ENCODE data around the gene FBXW11. TPM values are rescaled to one million over a fixed set of nuclear protein-coding genes. Genes with fewer than 3 reads are reported as not detected.

FBXW11 gene
- total and polyA plus RNA-seq, 3 donors from 2014 or later: 46.3 to 61.8 (median 60.6) TPM

DNA sequence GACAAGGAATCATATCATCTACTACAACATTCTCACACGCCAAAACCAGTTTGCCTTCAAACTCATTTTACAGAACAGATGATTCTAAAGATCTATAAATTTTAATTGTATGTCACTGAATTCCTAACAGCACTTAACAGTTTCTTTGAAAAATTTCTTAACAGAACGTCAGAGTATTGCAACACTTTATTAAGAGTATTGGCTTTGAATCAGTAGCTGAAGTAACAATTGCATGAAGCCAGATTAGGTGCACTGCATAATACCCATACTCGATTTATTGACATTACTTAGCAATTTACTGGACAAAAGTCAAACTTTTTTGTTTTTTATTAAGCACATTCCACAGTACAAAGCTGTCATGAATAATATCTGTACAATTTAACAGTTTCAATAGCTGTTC lies 145.1 kb downstream of the FBXW11 start:
- H3K9me3 ChIP-seq: no peaks in the 10 kb centered on the region
- no peak for DNase-seq
- TF ChIP-seq POLR2A (IDR thresholded peaks at IDR 0.05) (no peak), CTCF (IDR thresholded peaks at IDR 0.05) (no peak)
- H3K27ac ChIP-seq: no peak overlapping the region
- H3K4me1 ChIP-seq: no peaks in the 10 kb centered on the region
- 73 to 80% methylated on average over 3 of the region's 3 CpGs for WGBS, 2 donors
- H3K27me3 ChIP-seq: no peaks in the 10 kb centered on the region
- no peaks in the 10 kb centered on the region for H3K36me3 ChIP-seq (ENCODE audit: low read depth, missing control alignments)
- no peak overlapping the region for H3K4me3 ChIP-seq
- intact Hi-C loops (cut with DNase I; ENCODE audit: low total_unique reads): no loop called here

GRCh38 chr5:171858303-171858702 lies 148.1 kb downstream of the FBXW11 start:
- 89 to 90% methylated on average over 7 of the region's 7 CpGs for WGBS, 2 donors
- no peak for DNase-seq

DNA sequence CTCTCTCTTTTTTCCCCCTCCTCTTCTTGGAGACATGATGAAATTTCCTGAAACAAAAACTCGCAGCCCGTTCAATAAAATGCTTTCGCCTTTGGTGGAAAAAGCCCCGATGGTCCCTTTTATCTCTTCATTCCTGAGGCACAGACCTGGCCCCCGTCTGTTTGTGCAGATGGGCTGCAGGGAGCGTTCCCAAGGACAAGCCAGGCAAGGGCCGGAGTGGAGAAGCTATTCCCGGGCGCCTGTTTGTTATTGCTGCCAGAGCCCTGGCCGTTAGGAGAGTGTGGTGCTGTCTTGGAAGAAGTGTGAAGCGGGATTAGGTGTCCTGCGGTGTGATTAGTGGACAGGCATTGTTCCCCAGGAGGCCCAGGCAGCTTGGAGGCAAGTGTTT lies 149.0 kb downstream of the FBXW11 start:
- Histone ChIP-seq H3K27ac (no peak overlapping the region), H3K4me3 (no peak overlapping the region), H3K9me3 (no peaks in the 10 kb centered on the region), H3K27me3 (no peaks in the 10 kb centered on the region), H3K4me1 (no peaks in the 10 kb centered on the region), H3K36me3 (ENCODE audit: low read depth, missing control alignments) (no peaks in the 10 kb centered on the region)
- intact Hi-C loops (cut with DNase I; ENCODE audit: low total_unique reads): no loop called here
- 43 to 46% methylated on average over 10 to 12 of the region's 12 CpGs for WGBS, 2 donors
- no peak for DNase-seq
- TF ChIP-seq CTCF (IDR thresholded peaks at IDR 0.05) (no peak), POLR2A (IDR thresholded peaks at IDR 0.05) (no peak)

More at GRCh38 chr5:171858303-171858702, 148.1 kb downstream of the FBXW11 start:
- Histone ChIP-seq H3K27me3 (no peaks in the 10 kb centered on the region), H3K4me3 (no peak overlapping the region), H3K4me1 (no peaks in the 10 kb centered on the region), H3K27ac (no peak overlapping the region), H3K36me3 (ENCODE audit: low read depth, missing control alignments) (no peaks in the 10 kb centered on the region), H3K9me3 (no peaks in the 10 kb centered on the region)
- TF ChIP-seq POLR2A (IDR thresholded peaks at IDR 0.05): no peak
- peak in 1 of 3 experiments; percentile 17 for TF ChIP-seq CTCF (IDR thresholded peaks at IDR 0.05)
- intact Hi-C loops (cut with DNase I; ENCODE audit: low total_unique reads): no loop called here

GRCh38 chr5:171855798-171856763 lies 150.4 kb downstream of the FBXW11 start:
- intact Hi-C loops (cut with DNase I; ENCODE audit: low total_unique reads): no loop called here
- H3K4me3 ChIP-seq: no peak overlapping the region
- no peaks in the 10 kb centered on the region for H3K4me1 ChIP-seq
- H3K27me3 ChIP-seq: no peaks in the 10 kb centered on the region
- no peak for TF ChIP-seq POLR2A (IDR thresholded peaks at IDR 0.05)
- TF ChIP-seq CTCF (IDR thresholded peaks at IDR 0.05): no peak
- no peak for DNase-seq
- H3K9me3 ChIP-seq: no peaks in the 10 kb centered on the region
- WGBS, 2 donors: 85 to 90% methylated on average over 16 to 17 of the region's 17 CpGs
- H3K27ac ChIP-seq: no peak overlapping the region
- no peaks in the 10 kb centered on the region for H3K36me3 ChIP-seq (ENCODE audit: low read depth, missing control alignments)
